IMR-90 (cell line): Measurements from ENCODE around the gene TIPRL. TPM values are rescaled to one million over a fixed set of nuclear protein-coding genes. Genes with fewer than 3 reads are reported as not detected.

Experiments
- ATAC-seq: fragments of 200-7000 bp; cut with Tn5 transposase; 2 replicates; pipeline ENCODE4 v1.9.1; 2020; ENCODE audit warnings: low read depth, mild to moderate bottlenecking, moderate library complexity
- BruUV-seq: library from RNA; stranded (reverse); fragments of 400-500 nt; replicated peaks from 2 replicates; lab custom pipeline; 2021; lab: Mats Ljungman, UMichigan
- CTCF ChIA-PET: fragments of 300-600 bp; formaldehyde crosslinking; extraction: SDS; loops from one replicate; lab custom pipeline; 2021; ENCODE audit warnings: antibody characterized with exemption; lab: Yijun Ruan, JAX
- POLR2A ChIA-PET: fragments of 300-600 bp; sonication (Branson Sonifier 250); formaldehyde crosslinking; loops from one replicate; lab custom pipeline; 2022; ENCODE audit warnings: antibody characterized with exemption; ENCODE audit not compliant: unreplicated experiment; lab: Charles Lee
- DNase-seq: peaks from one replicate; pipeline ENCODE4 v3.0.0; 2013
- H2AFZ ChIP-seq: replicated peaks from 2 replicates; pipeline ENCODE3; 2013; ENCODE audit warnings: low read length, mild to moderate bottlenecking; ENCODE audit not compliant: poor library complexity
- H2AK5ac ChIP-seq: 2 replicates; pipeline ENCODE4 v1.6.1; 2013; ENCODE audit warnings: low read depth, low read length, inconsistent platforms
- H2AK9ac ChIP-seq: replicated peaks from 2 replicates; pipeline ENCODE3; 2013; ENCODE audit warnings: mild to moderate bottlenecking, low read depth, low read length, moderate library complexity; ENCODE audit not compliant: poor library complexity
- H2BK120ac ChIP-seq: 2 replicates; pipeline ENCODE4 v1.6.1; 2013; ENCODE audit warnings: low read depth, low read length, inconsistent platforms
- H2BK15ac ChIP-seq: 3 replicates; pipeline ENCODE4 v1.6.1; 2013; ENCODE audit warnings: low read depth, low read length, inconsistent platforms
- H2BK20ac ChIP-seq: 2 replicates; pipeline ENCODE4 v1.6.1; 2013; ENCODE audit warnings: low read depth, mild to moderate bottlenecking, inconsistent platforms, low read length, moderate library complexity
- H2BK5ac ChIP-seq: 2 replicates; pipeline ENCODE4 v1.6.1; 2013; ENCODE audit warnings: mild to moderate bottlenecking, low read depth, low read length, inconsistent platforms; ENCODE audit not compliant: poor library complexity, severe bottlenecking
- H3K14ac ChIP-seq: replicated peaks from 2 replicates; pipeline ENCODE4 v1.6.1; 2013; ENCODE audit warnings: low read depth, low read length, inconsistent platforms
- H3K18ac ChIP-seq: 2 replicates; pipeline ENCODE4 v1.6.1; 2013; ENCODE audit warnings: low read depth, low read length, control low read depth
- H3K23ac ChIP-seq: 2 replicates; pipeline ENCODE4 v1.6.1; 2013; ENCODE audit warnings: low read depth, low read length, inconsistent platforms
- H3K27ac ChIP-seq: 2 replicates; pipeline ENCODE4 v1.5.1; 2013; ENCODE audit warnings: mild to moderate bottlenecking, control low read depth, low read length; ENCODE audit not compliant: insufficient read depth
- H3K27me3 ChIP-seq: 2 replicates; pipeline ENCODE4 v1.6.1; 2013; ENCODE audit warnings: low read length; ENCODE audit not compliant: control insufficient read depth, insufficient read depth
- H3K36me3 ChIP-seq: 2 replicates; pipeline ENCODE4 v1.6.1; 2013; ENCODE audit warnings: low read length, mixed read lengths; ENCODE audit not compliant: control insufficient read depth, insufficient read depth
- H3K4ac ChIP-seq: 2 replicates; pipeline ENCODE4 v1.6.1; 2013; ENCODE audit warnings: low read depth, low read length, inconsistent platforms
- H3K4me1 ChIP-seq: 2 replicates; pipeline ENCODE4 v1.6.1; 2013; ENCODE audit warnings: low read length, mixed read lengths; ENCODE audit not compliant: control insufficient read depth, insufficient read depth
- H3K4me2 ChIP-seq: 2 replicates; pipeline ENCODE4 v1.6.1; 2013; ENCODE audit warnings: low read depth, mild to moderate bottlenecking, control low read depth, low read length, moderate library complexity
- H3K4me3 ChIP-seq: 2 replicates; pipeline ENCODE4 v1.5.1; 2013; ENCODE audit warnings: low read depth, mild to moderate bottlenecking, control low read depth, low read length, moderate library complexity; ENCODE audit not compliant: insufficient read depth
- H3K56ac ChIP-seq: 2 replicates; pipeline ENCODE4 v1.6.1; 2013; ENCODE audit warnings: low read length, inconsistent platforms; ENCODE audit not compliant: insufficient read depth; ENCODE audit errors: extremely low read depth
- H3K79me1 ChIP-seq, 2 experiments: 2 replicates each; pipeline ENCODE4 v1.6.1; 2013; ENCODE audit warnings: low read length in 2 of 2, inconsistent platforms in 1 of 2, low read depth in 1 of 2
- H3K9ac ChIP-seq: 2 replicates; pipeline ENCODE4 v1.6.1; 2013; ENCODE audit warnings: low read depth, low read length, control low read depth
- H3K9me1 ChIP-seq: 2 replicates; pipeline ENCODE4 v1.6.1; 2013; ENCODE audit warnings: low read length, inconsistent platforms; ENCODE audit not compliant: insufficient read depth
- H3K9me3 ChIP-seq: 2 replicates; pipeline ENCODE4 v1.6.1; 2013; ENCODE audit warnings: low read length; ENCODE audit not compliant: control insufficient read depth, insufficient read depth
- H4K20me1 ChIP-seq: 2 replicates; pipeline ENCODE4 v1.6.1; 2013; ENCODE audit warnings: low read length, inconsistent platforms; ENCODE audit not compliant: insufficient read depth
- H4K5ac ChIP-seq: 2 replicates; pipeline ENCODE4 v1.6.1; 2013; ENCODE audit warnings: mild to moderate bottlenecking, low read depth, low read length, control low read depth
- H4K8ac ChIP-seq, 2 experiments: 2 replicates each; pipeline ENCODE4 v1.6.1; 2013; ENCODE audit warnings: low read depth in 2 of 2, low read length in 2 of 2, control low read depth in 1 of 2, inconsistent platforms in 1 of 2
- H4K91ac ChIP-seq: 2 replicates; pipeline ENCODE4 v1.6.1; 2013; ENCODE audit warnings: low read depth, low read length, inconsistent platforms; ENCODE audit not compliant: insufficient read depth
- BHLHE40 ChIP-seq: fragments of 150-350 bp; IDR thresholded peaks from 2 replicates; pipeline ENCODE4 v1.6.1; 2016; ENCODE audit warnings: mild to moderate bottlenecking, low read depth, low read length
- MAFK ChIP-seq: IDR thresholded peaks from 2 replicates; pipeline ENCODE4 v1.6.1; 2012; ENCODE audit warnings: low read depth, low read length, improper control_type of control experiment
- MXI1 ChIP-seq: IDR thresholded peaks from 2 replicates; pipeline ENCODE4 v1.6.1; 2012; ENCODE audit warnings: low read depth, mild to moderate bottlenecking, low read length, moderate library complexity, borderline replicate concordance
- NFE2L2 ChIP-seq: fragments of 150-350 bp; IDR thresholded peaks from 2 replicates; pipeline ENCODE4 v1.6.1; 2016; ENCODE audit warnings: low read depth, mild to moderate bottlenecking, low read length
- POLR2A ChIP-seq: IDR thresholded peaks from 2 replicates; pipeline ENCODE4 v1.6.1; 2012; ENCODE audit warnings: mild to moderate bottlenecking, low read depth, low read length
- RAD21 ChIP-seq: IDR thresholded peaks from 2 replicates; pipeline ENCODE4 v1.6.1; 2012; ENCODE audit warnings: low read length, improper control_type of control experiment
- WGBS, 2 experiments: methylation state at CpG; one replicate each; pipeline versions ENCODE4 v1.1.5 to v1.1.7; 2013; ENCODE audit warnings: missing lambda C conversion rate in 2 of 2; ENCODE audit not compliant: insufficient read length in 1 of 2; ENCODE audit errors: extremely low coverage in 2 of 2; 5-methylcytosine and 5-hydroxymethylcytosine counted together
- dilution Hi-C: fragments of 300-500 bp; cut with HindIII; formaldehyde crosslinking; loops from one replicate; pipeline ENCODE4 v1.14.3; 2018; ENCODE audit warnings: low sequenced_read_pairs; ENCODE audit not compliant: unreplicated experiment
- in situ Hi-C: fragments of 300-500 bp; cut with MboI; formaldehyde crosslinking; loops from 3 replicates; pipeline ENCODE4 v1.14.3; 2019; ENCODE audit warnings: low sequenced_read_pairs, inconsistent platforms, mixed read lengths
- intact Hi-C: fragments of 100-400 bp; cut with micrococcal nuclease; formaldehyde crosslinking; loops from 2 replicates; pipeline ENCODE4 v1.10.0; 2022
- polyA plus RNA-seq, 3 experiments: library from polyadenylated mRNA; depleted of rRNA; stranded (reverse); fragments of >200 nt; gene quantifications; 2 replicates each; pipeline ENCODE4 v1.2.3, GENCODE V29; 2012; ENCODE audit warnings: low replicate concordance in 1 of 3
- total RNA-seq: library from RNA; depleted of rRNA; stranded (reverse); fragments of >200 nt; gene quantifications from 2 replicates; pipeline ENCODE4 v1.2.3, GENCODE V29; 2012
- TF ChIP-seq, protein P1 (sequence below): conservative IDR thresholded peaks from 2 replicates; pipeline ENCODE4 v1.5.1; 2012; ENCODE audit warnings: mild to moderate bottlenecking, low read depth, low read length, improper control_type of control experiment
- TF ChIP-seq, protein P2 (sequence below): fragments of 150-350 bp; IDR thresholded peaks from 2 replicates; pipeline ENCODE4 v1.6.1; 2016; ENCODE audit warnings: low read depth, mild to moderate bottlenecking, low read length, moderate library complexity, borderline replicate concordance

The TIPRL gene
- total and polyA plus RNA-seq, 2 of the 4 experiments (the other 2 are of a cell fraction): 15.4 to 23.8 TPM

DNA sequence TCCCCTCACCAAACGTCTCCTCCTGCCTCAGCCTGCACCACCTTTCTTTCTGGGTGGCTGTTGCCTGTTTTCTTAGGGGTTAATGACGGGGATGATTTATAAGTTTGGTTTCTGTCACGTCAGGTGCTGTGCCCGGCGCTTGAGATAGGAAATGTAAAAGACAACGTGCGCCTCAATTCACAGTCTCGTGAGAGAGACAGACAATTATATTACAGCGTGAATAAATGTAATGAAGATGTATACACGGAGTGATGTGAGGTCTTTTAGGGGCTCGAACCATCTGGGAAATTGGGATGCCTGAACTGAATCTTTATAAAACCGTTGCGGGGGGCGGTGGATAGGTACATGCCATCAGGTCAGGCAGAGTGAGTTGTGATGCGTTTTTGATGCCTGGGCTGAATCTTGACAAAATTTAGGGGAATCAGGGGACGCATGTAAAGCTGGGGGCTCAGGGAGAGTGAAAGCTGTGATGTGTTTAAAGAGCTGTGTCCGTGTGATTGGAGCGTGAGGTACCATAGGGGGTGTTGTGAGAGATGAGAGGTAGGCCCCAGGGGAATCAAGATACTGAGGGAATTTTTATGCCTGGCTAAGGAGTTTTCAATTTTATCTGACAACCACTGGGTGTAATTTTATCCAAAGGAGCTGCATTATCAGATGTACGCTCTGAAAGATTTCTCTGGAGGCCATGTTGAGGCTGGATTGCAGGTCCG is 831 bp downstream of the TIPRL start:
- no peaks in the 10 kb centered on the region for H3K9me3 ChIP-seq
- BruUV-seq: no TSS peak
- H2AK9ac ChIP-seq: peak overlapping the region; percentile 96
- no peak overlapping the region for H2BK20ac ChIP-seq
- H3K27ac ChIP-seq: peak overlapping the region; percentile 89
- 4% methylated on average over 16 of the region's 20 CpGs; no CpG with 5 or more reads in 1 of the 2 experiments for WGBS, 2 experiments
- TF ChIP-seq MXI1 (no peak), POLR2A (0 out of 2 replicates have a peak, but pooled peaks have one; percentile 11), RAD21 (no peak), NFE2L2 (no peak), BHLHE40 (0 out of 2 replicates have a peak, but pooled peaks have one; percentile 5), MAFK (no peak)
- TF ChIP-seq, protein P1, sequence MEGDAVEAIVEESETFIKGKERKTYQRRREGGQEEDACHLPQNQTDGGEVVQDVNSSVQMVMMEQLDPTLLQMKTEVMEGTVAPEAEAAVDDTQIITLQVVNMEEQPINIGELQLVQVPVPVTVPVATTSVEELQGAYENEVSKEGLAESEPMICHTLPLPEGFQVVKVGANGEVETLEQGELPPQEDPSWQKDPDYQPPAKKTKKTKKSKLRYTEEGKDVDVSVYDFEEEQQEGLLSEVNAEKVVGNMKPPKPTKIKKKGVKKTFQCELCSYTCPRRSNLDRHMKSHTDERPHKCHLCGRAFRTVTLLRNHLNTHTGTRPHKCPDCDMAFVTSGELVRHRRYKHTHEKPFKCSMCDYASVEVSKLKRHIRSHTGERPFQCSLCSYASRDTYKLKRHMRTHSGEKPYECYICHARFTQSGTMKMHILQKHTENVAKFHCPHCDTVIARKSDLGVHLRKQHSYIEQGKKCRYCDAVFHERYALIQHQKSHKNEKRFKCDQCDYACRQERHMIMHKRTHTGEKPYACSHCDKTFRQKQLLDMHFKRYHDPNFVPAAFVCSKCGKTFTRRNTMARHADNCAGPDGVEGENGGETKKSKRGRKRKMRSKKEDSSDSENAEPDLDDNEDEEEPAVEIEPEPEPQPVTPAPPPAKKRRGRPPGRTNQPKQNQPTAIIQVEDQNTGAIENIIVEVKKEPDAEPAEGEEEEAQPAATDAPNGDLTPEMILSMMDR: no peak
- TF ChIP-seq, protein P2, sequence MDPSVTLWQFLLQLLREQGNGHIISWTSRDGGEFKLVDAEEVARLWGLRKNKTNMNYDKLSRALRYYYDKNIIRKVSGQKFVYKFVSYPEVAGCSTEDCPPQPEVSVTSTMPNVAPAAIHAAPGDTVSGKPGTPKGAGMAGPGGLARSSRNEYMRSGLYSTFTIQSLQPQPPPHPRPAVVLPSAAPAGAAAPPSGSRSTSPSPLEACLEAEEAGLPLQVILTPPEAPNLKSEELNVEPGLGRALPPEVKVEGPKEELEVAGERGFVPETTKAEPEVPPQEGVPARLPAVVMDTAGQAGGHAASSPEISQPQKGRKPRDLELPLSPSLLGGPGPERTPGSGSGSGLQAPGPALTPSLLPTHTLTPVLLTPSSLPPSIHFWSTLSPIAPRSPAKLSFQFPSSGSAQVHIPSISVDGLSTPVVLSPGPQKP: no peak
- in situ Hi-C loops (no loop called here), dilution Hi-C loops (no loop called here), intact Hi-C loops (loop anchor here (2.0 to 5.0 kb wide), 3 partner anchors 43 to 462 kb away; partner anchors contain the start of genes GPR161 and SFT2D2)
- H3K36me3 ChIP-seq: no peaks in the 10 kb centered on the region; the same call in 1 of the 2 replicates
- ATAC-seq (peak; percentile 3; the same call in 1 of the 2 replicates), DNase-seq (peak; percentile 25)
- peak overlapping the region; percentile 1 for H3K18ac ChIP-seq
- H3K9ac ChIP-seq: peak overlapping the region; percentile 80
- peak overlapping the region; percentile 71 for H2BK5ac ChIP-seq
- peak overlapping the region; percentile 85 for H3K14ac ChIP-seq
- peak overlapping the region; percentile 75 for H3K23ac ChIP-seq
- H2BK120ac ChIP-seq: peak overlapping the region; percentile 63; the same call in 1 of the 2 replicates
- peak overlapping the region; percentile 80 for H3K56ac ChIP-seq
- peak overlapping the region; percentile 41; the same call in 1 of the 2 replicates for H2AK5ac ChIP-seq
- POLR2A ChIA-PET: no interaction called here
- H4K8ac ChIP-seq: peak overlapping the region; percentile 76 to 78; a peak in 3 of 4 replicates
- CTCF ChIA-PET: interaction anchor here (0.6 kb wide), 1 partner anchor 130 kb away, joined by 3 read pairs; no protein-coding TSS in a partner anchor
- H2AFZ ChIP-seq: peak overlapping the region; percentile 99
- H4K5ac ChIP-seq: peak overlapping the region; percentile 24
- peak overlapping the region; percentile 74 for H4K91ac ChIP-seq
- H4K20me1 ChIP-seq: no peaks in the 10 kb centered on the region; the same call in 1 of the 2 replicates
- no peaks in the 10 kb centered on the region for H3K9me1 ChIP-seq
- peak overlapping the region; percentile 74 for H3K4me3 ChIP-seq
- no peak overlapping the region for H2BK15ac ChIP-seq
- no peaks in the 10 kb centered on the region for H3K4me1 ChIP-seq
- peak overlapping the region; percentile 82 for H3K4ac ChIP-seq
- H3K4me2 ChIP-seq: peak overlapping the region; percentile 79
- no peaks in the 10 kb centered on the region for H3K27me3 ChIP-seq
- peaks cover 13 to 26% of the 10 kb centered on the region in 2 experiments for H3K79me1 ChIP-seq
